ENCODE results near the gene SMC3.

- TF ChIP-seq POLR2A (IDR thresholded peaks at IDR 0.05; ENCODE audit: low read depth) (no peak), CTCF (IDR thresholded peaks at IDR 0.05) (no peak), POLR2AphosphoS5 (IDR thresholded peaks at IDR 0.05) (no peak), EP300 (IDR thresholded peaks at IDR 0.05) (no peak)
Observed at GRCh38 chr10:110620398-110620719, 52.9 kb downstream of the SMC3 start.
